ENCODE measurements around the gene GNA14.

The GNA14 gene

DNA sequence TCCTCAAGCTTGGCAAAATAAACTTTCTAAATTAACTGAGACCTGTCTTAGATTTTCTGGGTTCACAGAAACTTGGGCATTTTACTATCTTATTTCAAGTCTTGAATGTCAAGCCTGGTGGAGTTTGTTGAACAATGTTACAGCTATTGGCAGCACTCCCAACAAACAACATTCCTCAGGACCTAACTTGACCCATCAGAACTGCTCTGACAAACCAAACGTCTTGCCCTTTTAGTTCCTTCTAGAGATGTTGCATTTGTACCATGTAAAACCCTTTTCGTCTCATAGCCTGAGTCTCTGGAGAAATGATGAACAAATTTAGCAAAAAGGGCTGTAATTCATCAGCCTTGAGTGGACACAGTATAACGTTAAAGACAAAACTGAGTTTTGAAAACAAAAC is 51.1 kb downstream of the GNA14 start:
- TF ChIP-seq, protein P1, sequence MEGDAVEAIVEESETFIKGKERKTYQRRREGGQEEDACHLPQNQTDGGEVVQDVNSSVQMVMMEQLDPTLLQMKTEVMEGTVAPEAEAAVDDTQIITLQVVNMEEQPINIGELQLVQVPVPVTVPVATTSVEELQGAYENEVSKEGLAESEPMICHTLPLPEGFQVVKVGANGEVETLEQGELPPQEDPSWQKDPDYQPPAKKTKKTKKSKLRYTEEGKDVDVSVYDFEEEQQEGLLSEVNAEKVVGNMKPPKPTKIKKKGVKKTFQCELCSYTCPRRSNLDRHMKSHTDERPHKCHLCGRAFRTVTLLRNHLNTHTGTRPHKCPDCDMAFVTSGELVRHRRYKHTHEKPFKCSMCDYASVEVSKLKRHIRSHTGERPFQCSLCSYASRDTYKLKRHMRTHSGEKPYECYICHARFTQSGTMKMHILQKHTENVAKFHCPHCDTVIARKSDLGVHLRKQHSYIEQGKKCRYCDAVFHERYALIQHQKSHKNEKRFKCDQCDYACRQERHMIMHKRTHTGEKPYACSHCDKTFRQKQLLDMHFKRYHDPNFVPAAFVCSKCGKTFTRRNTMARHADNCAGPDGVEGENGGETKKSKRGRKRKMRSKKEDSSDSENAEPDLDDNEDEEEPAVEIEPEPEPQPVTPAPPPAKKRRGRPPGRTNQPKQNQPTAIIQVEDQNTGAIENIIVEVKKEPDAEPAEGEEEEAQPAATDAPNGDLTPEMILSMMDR (IDR thresholded peaks at IDR 0.05; ENCODE audit: low read depth, low read length, missing control alignments): no peak
- DNase-seq (ENCODE audit: extremely low read depth, low read depth): no peak
- no peak overlapping the region for H3K4me3 ChIP-seq (replicated peaks; ENCODE audit: low read depth, low read length)

DNA sequence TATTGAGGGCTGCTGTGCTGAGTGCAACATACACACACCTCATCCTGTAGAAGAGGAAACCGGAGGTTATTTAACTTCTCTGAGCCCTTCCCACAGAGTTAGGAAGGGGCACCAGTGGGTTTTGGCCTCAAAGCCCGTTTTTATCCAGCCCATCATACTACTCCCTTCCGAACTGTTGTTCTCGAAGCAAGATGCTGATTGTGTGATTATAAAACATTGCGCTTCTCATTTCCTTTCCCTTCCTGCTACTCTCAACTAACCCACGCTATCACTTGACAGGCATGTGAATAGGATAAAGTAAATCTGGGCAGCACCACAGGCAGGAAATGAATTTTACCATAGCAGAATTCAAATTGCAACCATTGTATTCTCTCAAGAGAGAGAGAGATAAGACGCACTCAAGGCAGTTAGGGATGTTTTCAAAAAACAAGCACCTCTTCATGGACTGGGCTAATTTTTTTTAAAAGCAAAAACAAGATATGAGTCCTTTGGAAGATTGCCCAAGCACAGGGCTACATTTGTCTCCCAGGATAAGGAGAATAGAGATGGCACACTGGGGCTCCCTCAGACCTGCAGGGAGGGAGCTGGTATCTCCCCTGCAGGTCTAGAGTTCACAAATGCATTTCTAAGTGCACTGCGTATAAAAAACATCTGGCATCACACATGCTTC is 52.6 kb downstream of the GNA14 start:
- DNase-seq (ENCODE audit: extremely low read depth, low read depth): no peak
- TF ChIP-seq, protein P1 (IDR thresholded peaks at IDR 0.05; ENCODE audit: low read depth, low read length, missing control alignments): no peak
- no peak overlapping the region for H3K4me3 ChIP-seq (replicated peaks; ENCODE audit: low read depth, low read length)

DNA sequence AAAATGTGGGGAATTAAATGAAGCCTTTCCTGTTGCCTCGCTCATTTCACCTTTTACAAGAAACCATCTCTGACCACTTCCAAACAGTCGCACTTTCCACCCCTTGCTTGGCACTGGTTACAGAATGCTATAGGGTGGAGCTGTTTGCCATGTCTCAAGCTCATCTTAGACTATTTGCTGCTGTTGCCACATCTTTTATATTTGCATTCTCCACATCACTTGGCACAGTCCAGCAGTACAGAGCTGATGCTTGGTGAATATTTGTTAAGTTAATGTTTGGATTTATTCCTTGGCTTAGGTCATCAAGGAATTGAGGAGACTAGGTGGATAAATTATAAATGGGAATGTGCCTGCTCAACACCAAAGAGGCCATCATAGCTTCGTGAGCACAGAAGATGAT is 53.2 kb downstream of the GNA14 start:
- H3K4me3 ChIP-seq (replicated peaks; ENCODE audit: low read depth, low read length): no peak overlapping the region
- DNase-seq (ENCODE audit: extremely low read depth, low read depth): no peak
- TF ChIP-seq, protein P1 (IDR thresholded peaks at IDR 0.05; ENCODE audit: low read depth, low read length, missing control alignments): no peak

DNA sequence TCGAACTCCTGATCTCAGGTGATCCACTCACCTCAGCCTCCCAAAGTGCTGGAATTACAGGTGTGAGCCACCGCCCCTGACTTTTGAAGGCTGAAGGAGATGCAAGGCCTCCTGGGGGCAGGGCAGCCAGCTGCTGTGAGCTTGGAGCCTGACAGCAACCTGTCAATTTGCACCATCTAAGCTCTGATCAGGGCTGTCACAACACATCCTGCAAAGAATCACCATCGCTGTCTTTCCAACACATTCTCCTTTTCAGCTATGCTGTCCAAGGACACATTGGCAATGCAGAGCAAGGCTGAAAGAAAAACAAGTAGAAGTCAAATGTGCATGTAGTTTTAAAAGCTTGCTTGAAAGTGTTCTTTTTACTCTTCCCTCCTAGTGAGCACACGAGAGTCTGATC is 54.6 kb downstream of the GNA14 start:
- no peak for DNase-seq (ENCODE audit: extremely low read depth, low read depth)
- no peak overlapping the region for H3K4me3 ChIP-seq (replicated peaks; ENCODE audit: low read depth, low read length)
- TF ChIP-seq, protein P1 (IDR thresholded peaks at IDR 0.05; ENCODE audit: low read depth, low read length, missing control alignments): no peak

DNA sequence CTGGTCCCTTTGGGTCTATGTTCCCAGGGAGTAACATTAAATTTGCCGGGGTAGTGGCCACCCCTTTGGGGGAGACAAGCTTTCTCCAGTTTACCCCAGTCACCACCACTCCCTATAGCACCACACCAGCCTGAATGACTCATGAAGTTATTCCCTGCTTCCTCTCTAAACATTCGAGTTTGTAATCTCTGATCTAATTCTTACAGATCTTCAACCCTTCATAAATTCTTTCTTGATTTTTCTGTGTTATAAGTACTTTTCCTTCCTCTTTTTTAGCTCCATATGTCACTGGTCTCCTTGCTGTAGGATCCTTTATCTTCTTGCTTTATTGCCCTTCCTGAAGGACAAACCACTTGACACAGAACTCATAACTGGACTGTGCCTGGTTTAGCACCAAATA is 55.6 kb downstream of the GNA14 start:
- TF ChIP-seq, protein P1 (IDR thresholded peaks at IDR 0.05; ENCODE audit: low read depth, low read length, missing control alignments): no peak
- DNase-seq (ENCODE audit: extremely low read depth, low read depth): no peak
- no peak overlapping the region for H3K4me3 ChIP-seq (replicated peaks; ENCODE audit: low read depth, low read length)

DNA sequence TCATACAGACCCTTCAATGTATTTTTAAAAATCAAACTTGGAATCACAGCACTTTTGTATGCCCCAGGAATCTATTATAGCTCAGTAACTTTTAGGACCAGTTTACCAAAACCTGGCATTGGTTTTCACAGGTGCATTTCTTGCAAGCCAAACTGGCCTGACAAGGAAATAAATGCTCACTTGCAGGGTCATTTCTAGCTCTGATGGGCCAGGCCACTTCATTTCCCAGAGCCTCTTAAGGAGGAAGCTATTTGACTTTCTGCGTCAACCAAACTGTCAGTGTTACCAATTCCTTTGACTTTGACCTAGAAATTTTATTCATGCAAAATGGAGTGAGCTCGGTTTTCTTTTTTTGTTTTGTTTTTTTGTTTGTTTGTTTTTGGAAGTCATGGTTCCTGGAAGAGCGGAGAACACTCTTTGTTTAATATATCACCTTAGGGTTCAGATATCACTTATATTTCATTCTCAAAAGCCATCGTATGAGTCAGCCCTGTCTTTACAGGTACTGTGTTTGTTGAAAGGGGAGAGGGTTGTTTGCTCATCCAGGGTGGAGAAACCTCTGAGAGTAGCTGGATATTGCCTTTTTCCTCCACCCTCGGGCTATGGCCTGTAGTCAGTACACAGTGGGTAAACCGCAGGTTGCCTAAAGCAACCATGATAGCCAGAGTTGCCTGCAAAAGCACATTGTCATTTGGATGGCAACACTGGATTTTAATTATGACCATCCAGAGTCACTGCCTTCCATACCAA is 58.9 kb downstream of the GNA14 start:
- H3K4me3 ChIP-seq (replicated peaks; ENCODE audit: low read depth, low read length): no peak overlapping the region
- DNase-seq (ENCODE audit: extremely low read depth, low read depth): no peak
- TF ChIP-seq, protein P1 (IDR thresholded peaks at IDR 0.05; ENCODE audit: low read depth, low read length, missing control alignments): no peak
